22Rv1 (cell line): ENCODE data around the gene C12orf75.

ENCODE experiments used
- H3K27ac ChIP-seq: fragments of 450-650 bp; 2 replicates; pipeline ENCODE4 v1.5.1; 2017
- ZFX ChIP-seq: fragments of 450-650 bp; IDR thresholded peaks from 2 replicates; pipeline ENCODE4 v1.6.1; 2017; ENCODE audit warnings: antibody characterized with exemption, borderline replicate concordance
- TF ChIP-seq, protein P1 (sequence below): fragments of 450-650 bp; IDR thresholded peaks from 2 replicates; pipeline ENCODE4 v1.5.1; 2017; ENCODE audit warnings: mild to moderate bottlenecking

Gene C12orf75

DNA sequence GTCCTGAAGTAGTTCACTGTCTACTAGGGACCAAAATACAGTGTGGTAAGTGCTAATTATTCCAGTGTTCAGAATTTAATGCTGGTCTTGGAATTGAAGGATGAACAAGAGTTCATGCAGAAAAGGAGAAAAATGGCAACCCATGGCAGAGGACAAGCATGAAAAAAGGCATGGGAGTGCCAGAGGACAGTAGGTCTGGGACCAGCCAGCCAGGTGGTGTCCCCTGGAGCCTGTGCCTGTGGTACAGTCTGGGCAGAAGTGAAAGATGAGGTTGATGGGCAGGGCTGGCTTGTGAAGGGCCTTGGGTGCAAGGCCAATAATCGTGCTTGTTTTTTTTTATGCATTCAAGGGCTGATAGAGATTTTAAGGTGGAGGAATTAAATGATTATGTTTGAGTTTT is 21.0 kb downstream of the C12orf75 start:
- no peak overlapping the region for H3K27ac ChIP-seq
- TF ChIP-seq, protein P1, sequence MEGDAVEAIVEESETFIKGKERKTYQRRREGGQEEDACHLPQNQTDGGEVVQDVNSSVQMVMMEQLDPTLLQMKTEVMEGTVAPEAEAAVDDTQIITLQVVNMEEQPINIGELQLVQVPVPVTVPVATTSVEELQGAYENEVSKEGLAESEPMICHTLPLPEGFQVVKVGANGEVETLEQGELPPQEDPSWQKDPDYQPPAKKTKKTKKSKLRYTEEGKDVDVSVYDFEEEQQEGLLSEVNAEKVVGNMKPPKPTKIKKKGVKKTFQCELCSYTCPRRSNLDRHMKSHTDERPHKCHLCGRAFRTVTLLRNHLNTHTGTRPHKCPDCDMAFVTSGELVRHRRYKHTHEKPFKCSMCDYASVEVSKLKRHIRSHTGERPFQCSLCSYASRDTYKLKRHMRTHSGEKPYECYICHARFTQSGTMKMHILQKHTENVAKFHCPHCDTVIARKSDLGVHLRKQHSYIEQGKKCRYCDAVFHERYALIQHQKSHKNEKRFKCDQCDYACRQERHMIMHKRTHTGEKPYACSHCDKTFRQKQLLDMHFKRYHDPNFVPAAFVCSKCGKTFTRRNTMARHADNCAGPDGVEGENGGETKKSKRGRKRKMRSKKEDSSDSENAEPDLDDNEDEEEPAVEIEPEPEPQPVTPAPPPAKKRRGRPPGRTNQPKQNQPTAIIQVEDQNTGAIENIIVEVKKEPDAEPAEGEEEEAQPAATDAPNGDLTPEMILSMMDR, result no peak
- no peak for TF ChIP-seq ZFX

DNA sequence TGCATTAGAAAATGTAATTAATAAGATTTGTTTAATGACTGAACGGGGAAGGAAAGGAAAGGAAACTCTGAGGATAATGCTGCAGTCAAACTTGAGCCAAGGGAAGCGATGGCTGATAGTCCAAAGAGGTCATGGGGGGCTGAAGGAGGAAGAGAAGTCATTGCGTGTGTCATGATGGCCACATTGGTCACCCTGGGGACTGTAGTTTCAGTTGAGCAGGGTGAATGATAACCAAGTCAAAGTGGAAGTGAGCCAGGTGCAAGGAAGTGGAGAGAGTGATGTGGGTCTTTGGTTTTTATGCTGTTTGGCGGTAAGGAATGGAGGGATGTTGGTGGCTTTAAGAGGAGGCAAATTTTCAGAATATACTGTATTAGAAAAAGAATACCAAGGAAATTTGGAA is 21.6 kb downstream of the C12orf75 start:
- no peak for TF ChIP-seq ZFX
- TF ChIP-seq, protein P1, result no peak
- 0 out of 2 replicates have a peak overlapping the region, but pooled peaks have one; percentile 54 for H3K27ac ChIP-seq

DNA sequence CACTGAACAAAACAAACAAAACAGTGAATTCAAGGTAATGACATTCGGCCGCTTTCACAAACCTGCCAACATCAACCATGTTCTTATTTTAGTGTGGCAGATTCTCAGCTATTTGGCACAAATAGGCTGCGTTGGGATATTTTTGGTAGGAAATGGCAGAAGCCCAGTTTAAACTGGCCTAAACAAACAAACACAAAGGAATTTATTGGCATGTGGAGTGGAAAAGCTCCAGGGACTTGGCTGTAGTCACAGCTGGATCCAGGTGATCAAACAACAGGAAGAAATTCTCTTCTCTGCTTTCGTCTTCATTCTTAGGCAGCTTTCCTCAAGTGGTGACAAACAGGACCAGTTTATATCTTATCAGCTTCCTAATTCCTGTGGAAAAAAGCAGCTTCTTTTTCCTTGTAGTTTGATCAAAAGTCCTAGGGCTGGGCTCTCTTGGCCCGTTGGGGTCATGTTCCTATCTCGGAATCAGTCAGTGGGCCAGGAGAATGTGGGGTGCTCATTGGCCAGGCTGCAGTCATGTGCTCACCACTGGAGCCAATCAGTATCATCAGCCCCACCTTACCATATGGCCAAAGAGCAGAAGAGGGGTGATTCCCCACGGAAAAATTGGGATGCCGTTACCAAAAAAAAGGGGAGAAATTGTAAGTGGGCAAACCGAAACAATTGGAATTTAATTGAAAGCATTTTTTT is 22.6 kb downstream of the C12orf75 start:
- peak overlapping the region; percentile 54 for H3K27ac ChIP-seq

DNA sequence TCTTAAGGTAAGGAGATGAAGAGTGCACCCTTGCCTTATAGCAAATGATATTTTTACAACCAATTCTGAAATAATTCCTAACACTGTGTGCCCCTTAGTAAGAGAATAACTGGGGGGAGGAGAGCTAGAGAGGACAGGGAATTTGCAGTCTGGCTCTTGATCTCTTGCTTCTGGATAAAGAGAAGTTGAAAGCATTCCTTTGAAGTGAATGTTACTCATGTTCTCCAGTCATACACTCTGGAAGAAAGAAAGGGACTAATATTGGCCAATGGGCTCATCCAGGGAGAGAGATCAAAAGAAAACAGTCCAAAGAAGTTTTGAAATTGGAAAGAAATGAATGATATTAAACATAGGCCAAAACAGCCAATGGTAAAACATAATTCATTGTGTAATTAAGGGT is 25.3 kb downstream of the C12orf75 start:
- TF ChIP-seq ZFX, result no peak
- TF ChIP-seq, protein P1, result no peak
- H3K27ac ChIP-seq, result no peak overlapping the region

More for the DNA sequence above, 22.6 kb downstream of the C12orf75 start:
- TF ChIP-seq, protein P1, result no peak
- TF ChIP-seq ZFX, result no peak

DNA sequence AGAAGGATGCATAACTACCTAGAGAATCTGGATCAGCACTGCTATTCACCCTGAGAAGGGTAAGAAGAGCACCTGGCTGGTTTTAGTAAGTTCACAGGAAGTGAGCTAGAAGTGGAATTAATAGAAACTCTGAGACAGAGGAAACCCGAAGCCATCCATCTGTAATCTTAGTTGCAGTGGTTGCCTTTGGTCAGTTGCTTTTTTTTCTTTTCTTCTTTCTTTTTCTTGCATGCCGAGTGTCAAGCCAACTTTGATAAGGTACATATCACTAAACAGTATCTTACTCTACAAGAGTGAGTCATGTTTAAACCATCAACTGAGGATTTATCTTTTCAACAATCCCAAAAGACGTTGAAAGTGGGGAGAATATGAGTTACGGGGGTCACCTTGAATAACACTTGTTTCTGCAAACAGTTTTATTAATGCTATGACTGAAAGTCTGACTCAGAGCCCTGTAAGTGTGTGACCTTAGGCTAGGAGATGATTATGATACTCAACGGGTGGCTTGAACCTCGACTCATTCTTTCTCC is 26.7 kb downstream of the C12orf75 start:
- H3K27ac ChIP-seq, result no peak overlapping the region
- TF ChIP-seq, protein P1, result no peak
- TF ChIP-seq ZFX, result no peak

DNA sequence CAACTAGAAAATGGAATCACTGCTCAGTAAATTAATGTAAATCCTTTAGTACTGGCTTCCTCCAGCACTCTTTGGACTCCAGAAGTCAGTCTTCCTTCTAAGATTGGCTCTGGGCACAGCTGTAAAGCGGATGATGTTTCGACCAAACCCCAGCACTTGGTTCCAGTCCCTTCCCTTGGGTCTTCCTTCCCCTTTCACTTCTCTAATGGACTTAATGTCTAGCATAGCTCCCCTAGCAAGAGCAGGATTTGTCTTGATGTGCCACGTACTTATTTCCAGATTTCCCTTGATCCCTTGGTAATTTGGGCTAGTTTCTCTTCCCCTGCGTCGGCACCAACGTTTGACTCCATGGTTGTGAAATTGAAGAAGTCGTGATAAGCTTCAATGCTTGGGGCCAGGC is 28.3 kb downstream of the C12orf75 start:
- TF ChIP-seq, protein P1, result no peak
- no peak for TF ChIP-seq ZFX
- H3K27ac ChIP-seq, result no peak overlapping the region

DNA sequence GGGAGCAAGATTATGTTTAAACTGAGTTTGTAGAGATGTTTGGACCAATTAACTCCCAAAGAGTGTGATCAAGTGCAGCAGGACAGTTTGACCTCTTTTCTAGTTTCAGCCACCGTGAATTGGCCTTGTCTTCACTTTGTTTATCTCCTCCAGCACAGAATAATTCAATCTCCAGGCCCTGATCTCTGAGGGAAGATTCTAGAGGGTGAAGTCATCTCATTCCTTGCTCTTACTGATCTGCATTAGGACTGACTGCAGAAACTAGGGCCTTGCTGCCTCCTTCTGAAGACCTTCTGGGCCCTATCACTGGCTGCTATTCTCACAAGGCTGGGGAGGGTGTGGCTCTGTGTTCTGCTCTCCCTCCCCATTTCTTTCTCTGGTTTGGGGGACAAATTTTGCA is 29.4 kb downstream of the C12orf75 start:
- H3K27ac ChIP-seq, result no peak overlapping the region
- TF ChIP-seq, protein P1, result no peak
- TF ChIP-seq ZFX, result no peak
